AG04450 (cell line): ENCODE data around the gene C20orf204. TPM values are rescaled to one million over a fixed set of nuclear protein-coding genes. Genes with fewer than 3 reads are reported as not detected.

Source experiments
- CTCF ChIA-PET: fragments of 300-600, 350-600 bp; formaldehyde crosslinking; extraction: SDS; loops from one replicate; lab custom pipeline; 2022; ENCODE audit warnings: antibody characterized with exemption, inconsistent platforms; lab: Charles Lee
- POLR2A ChIA-PET: fragments of 350-600 bp; formaldehyde crosslinking; extraction: SDS; loops from one replicate; lab custom pipeline; 2021; ENCODE audit warnings: antibody characterized with exemption, inconsistent platforms; lab: Yijun Ruan, JAX
- DNase-seq: peaks from one replicate; pipeline ENCODE4 v3.0.0-alpha.2; 2011; ENCODE audit warnings: low read depth, low spot score
- H3K27ac ChIP-seq: one replicate; pipeline ENCODE4 v1.5.1; 2012; ENCODE audit warnings: low read depth, low read length, control low read depth
- H3K27me3 ChIP-seq: one replicate; pipeline ENCODE4 v1.6.0; 2012; ENCODE audit warnings: low read length; ENCODE audit not compliant: control insufficient read depth, insufficient read depth
- H3K4me3 ChIP-seq: 2 replicates; pipeline ENCODE4 v1.5.1; 2011; ENCODE audit warnings: mild to moderate bottlenecking, low read depth, low read length, control low read depth
- H3K9me3 ChIP-seq: 2 replicates; pipeline ENCODE4 v1.5.1; 2012; ENCODE audit warnings: low read length; ENCODE audit not compliant: control insufficient read depth, insufficient read depth
- polyA plus RNA-seq: library from polyadenylated mRNA; depleted of rRNA; stranded (reverse); fragments of >200 nt; gene quantifications from 2 replicates; pipeline ENCODE4 v1.2.3, GENCODE V29; 2011
- TF ChIP-seq, protein P1 (sequence below): IDR thresholded peaks from 2 replicates; pipeline ENCODE4 v1.5.1; 2011; ENCODE audit warnings: low read depth, low read length, control low read depth, inconsistent platforms

Gene C20orf204
- polyA plus RNA-seq, 1 experiment: 0.01 TPM

DNA sequence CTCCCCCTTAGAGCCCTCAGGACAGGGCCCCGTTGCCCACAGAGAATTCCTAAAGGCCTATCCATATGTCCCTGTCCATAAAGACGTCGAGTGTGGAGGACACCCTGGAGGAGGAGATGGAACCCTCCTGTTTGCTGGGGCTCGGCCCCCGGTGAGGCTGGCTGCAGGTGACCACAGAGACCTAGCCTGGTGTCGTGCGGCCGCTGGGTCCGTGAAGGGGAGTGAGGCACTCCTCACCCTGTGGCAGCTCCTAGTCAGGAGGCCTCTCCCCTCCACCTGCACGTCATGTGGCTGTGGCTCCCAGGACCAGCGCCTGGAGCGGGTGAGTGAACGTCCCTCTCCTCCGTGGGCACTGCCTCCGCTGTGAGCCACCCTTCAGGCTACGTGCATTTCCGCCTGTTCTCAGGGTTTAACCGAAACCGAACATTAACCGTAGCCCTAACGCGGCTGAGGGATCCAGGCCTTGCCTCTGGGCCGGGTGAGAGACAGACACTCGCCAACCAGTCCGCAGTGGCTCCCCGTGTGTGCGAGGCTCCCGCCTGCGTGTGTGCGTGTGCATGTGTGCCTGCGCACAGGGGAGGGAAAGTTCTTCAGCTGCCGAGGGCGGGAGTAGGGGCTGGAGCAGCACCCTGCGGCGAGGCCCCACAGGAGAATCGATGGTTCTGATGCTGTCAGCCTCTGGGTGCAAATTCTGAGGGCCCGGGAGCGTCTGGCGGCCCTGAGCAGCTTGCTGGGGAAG lies 21.1 kb downstream of the C20orf204 start:
- H3K4me3 ChIP-seq: no peak overlapping the region
- ChIA-PET POLR2A (no interaction called here), CTCF (interaction anchor here (0.6 to 2.0 kb wide), 4 partner anchors 10 to 23 kb away, joined by 3 to 13 read pairs (median 4); partner anchors contain the start of genes OPRL1 and RGS19)

DNA sequence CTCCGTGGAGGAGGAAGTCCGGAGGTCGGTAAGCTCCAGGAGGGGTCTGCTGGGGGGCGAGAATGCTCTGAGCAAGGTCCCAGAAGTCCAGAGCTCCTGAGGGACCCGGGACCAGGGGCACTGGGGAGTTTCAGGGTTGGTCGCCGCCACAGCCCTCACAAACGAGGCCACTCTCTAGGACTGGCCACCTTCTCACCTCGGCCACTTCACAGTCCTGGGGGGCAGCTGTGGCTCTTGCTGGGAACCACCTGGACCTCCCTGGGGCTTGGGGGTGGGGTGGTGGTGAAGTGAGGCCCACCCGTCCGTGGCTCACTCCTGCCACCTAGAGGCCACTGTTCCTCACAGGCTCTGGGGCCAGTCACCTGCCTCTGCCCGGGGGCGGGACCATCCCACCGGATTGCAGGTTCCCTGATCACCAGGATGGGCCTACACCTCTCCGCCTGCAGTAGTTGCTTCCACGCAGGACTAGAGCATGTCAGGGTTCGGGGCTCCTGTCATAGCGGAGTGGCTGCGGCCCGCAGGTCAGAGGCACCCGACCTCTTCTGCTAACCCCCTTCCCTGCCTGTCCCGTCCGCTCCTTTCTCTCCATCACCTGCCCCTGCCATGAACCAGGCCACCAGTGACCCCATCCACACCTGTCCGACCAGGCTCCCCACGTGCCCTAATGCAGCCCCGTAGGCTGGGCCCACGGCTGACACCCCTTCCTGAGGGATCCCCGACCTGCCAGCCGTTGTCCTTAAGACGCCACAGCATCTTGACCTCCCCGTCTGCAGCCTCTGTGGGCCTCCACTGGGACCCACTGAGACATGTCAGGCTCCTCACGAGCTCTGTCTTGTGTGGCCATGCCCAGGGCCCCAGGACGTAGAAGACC lies 21.9 kb downstream of the C20orf204 start:
- ChIA-PET POLR2A (no interaction called here), CTCF (interaction anchor here (0.6 to 2.0 kb wide), 4 partner anchors 9 to 22 kb away, joined by 3 to 13 read pairs (median 4); partner anchors contain the start of genes OPRL1 and RGS19)
- DNase-seq: no peak
- TF ChIP-seq, protein P1, sequence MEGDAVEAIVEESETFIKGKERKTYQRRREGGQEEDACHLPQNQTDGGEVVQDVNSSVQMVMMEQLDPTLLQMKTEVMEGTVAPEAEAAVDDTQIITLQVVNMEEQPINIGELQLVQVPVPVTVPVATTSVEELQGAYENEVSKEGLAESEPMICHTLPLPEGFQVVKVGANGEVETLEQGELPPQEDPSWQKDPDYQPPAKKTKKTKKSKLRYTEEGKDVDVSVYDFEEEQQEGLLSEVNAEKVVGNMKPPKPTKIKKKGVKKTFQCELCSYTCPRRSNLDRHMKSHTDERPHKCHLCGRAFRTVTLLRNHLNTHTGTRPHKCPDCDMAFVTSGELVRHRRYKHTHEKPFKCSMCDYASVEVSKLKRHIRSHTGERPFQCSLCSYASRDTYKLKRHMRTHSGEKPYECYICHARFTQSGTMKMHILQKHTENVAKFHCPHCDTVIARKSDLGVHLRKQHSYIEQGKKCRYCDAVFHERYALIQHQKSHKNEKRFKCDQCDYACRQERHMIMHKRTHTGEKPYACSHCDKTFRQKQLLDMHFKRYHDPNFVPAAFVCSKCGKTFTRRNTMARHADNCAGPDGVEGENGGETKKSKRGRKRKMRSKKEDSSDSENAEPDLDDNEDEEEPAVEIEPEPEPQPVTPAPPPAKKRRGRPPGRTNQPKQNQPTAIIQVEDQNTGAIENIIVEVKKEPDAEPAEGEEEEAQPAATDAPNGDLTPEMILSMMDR: peak; percentile 84
- no peak overlapping the region for H3K4me3 ChIP-seq
- H3K9me3 ChIP-seq: no peaks in the 10 kb centered on the region; the same call in 1 of the 2 replicates
- peaks cover 15% of the 10 kb centered on the region for H3K27me3 ChIP-seq
- H3K27ac ChIP-seq: no peak overlapping the region

More for the DNA sequence above, 21.1 kb downstream of the C20orf204 start:
- Histone ChIP-seq H3K9me3 (no peaks in the 10 kb centered on the region; the same call in 1 of the 2 replicates), H3K27me3 (peaks cover 21% of the 10 kb centered on the region), H3K27ac (no peak overlapping the region)
- TF ChIP-seq, protein P1: no peak
- no peak for DNase-seq

DNA sequence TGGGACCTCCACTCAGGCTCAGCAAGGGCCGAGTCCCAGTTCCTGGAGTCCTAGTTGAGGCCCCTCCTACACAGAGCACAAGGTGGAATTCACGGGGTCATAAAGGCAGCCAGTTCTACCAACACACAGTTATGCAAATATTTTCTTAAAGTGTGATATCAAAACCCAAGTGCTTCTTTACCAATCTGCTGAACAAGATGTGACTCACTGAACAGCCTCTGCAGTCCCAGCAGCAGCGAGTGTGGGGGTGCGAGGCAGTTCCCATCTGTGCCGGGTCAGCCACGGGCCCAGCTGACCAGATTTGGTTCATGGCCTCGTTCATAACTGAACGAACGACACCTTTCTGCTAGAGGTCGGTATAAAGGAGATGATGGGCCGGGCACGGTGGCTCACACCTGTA lies 22.6 kb downstream of the C20orf204 start:
- CTCF ChIA-PET: interaction anchor here (0.7 to 1.8 kb wide), 3 partner anchors 15 to 283 kb away, joined by 3 to 10 read pairs (median 4); no protein-coding TSS in a partner anchor
- DNase-seq: no peak

DNA sequence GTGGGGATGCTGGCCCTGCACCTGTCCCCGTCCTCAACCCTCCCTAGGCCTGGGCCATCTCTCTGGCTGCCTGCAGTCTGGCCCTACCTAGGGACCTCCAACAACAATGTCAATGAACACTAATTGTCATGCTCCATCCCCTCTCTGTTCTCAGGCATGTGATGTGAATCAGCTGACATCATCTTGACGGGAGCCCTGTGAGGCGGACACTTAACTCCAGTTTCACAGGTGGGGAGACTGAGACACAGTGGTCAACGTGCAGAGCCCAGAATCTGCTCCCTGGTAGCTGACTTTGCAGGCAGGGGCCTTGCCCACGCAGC lies 26.3 kb downstream of the C20orf204 start:
- TF ChIP-seq, protein P1: no peak
- peak overlapping the region; percentile 80 for H3K27ac ChIP-seq
- ChIA-PET POLR2A (interaction anchor here (0.9 to 1.0 kb wide), 2 partner anchors 12 to 790 kb away, joined by 4 to 5 read pairs; no protein-coding TSS in a partner anchor), CTCF (interaction anchor here (0.7 to 1.3 kb wide), 2 partner anchors 23 to 82 kb away, joined by 3 to 6 read pairs; partner anchors contain the start of gene PRPF6)
- no peaks in the 10 kb centered on the region; the same call in 1 of the 2 replicates for H3K9me3 ChIP-seq
- peaks cover under 1% of the 10 kb centered on the region for H3K27me3 ChIP-seq
- H3K4me3 ChIP-seq: peak overlapping the region; percentile 65
- DNase-seq: no peak

More for the DNA sequence above, 22.6 kb downstream of the C20orf204 start:
- Histone ChIP-seq H3K4me3 (no peak overlapping the region), H3K27me3 (peaks cover 12% of the 10 kb centered on the region), H3K9me3 (no peaks in the 10 kb centered on the region; the same call in 1 of the 2 replicates), H3K27ac (no peak overlapping the region)
- TF ChIP-seq, protein P1: no peak
- POLR2A ChIA-PET: interaction anchor here (0.7 kb wide), 1 partner anchor 194 kb away, joined by 8 read pairs; the partner anchor contains the start of gene TPD52L2
